Activated CD4-positive, alpha-beta T cell treated with anti-CD3 and anti-CD28 coated beads for 36 hours (primary cell): ENCODE data around the gene LSR. TPM values are rescaled to one million over a fixed set of nuclear protein-coding genes. Genes with fewer than 3 reads are reported as not detected.

Experiments used
- ATAC-seq: fragments of 200-7000 bp; cut with Tn5 transposase; one replicate; pipeline ENCODE4 v1.10.0; 2021; ENCODE audit warnings: mild to moderate bottlenecking, moderate library complexity
- CTCF ChIA-PET: fragments of 350-600 bp; sonication (Branson Sonifier 250); formaldehyde crosslinking; loops from one replicate; lab custom pipeline; 2021; ENCODE audit warnings: antibody characterized with exemption; lab: Charles Lee
- POLR2A ChIA-PET: fragments of 350-600 bp; sonication (Branson Sonifier 250); formaldehyde crosslinking; loops from one replicate; lab custom pipeline; 2021; ENCODE audit warnings: antibody characterized with exemption, inconsistent platforms; lab: Charles Lee
- DNase-seq: peaks from one replicate; pipeline ENCODE4 v3.0.0-alpha.2; 2020
- H3K27ac Mint-ChIP-seq: one replicate; pipeline ENCODE4 v1.8.0; 2021; ENCODE audit warnings: mixed read lengths
- H3K27me3 Mint-ChIP-seq: one replicate; pipeline ENCODE4 v1.8.0; 2021; ENCODE audit warnings: mixed read lengths
- H3K36me3 Mint-ChIP-seq: one replicate; pipeline ENCODE4 v1.8.0; 2021; ENCODE audit warnings: low read depth, mixed read lengths
- H3K4me1 Mint-ChIP-seq: one replicate; pipeline ENCODE4 v1.8.0; 2021; ENCODE audit warnings: mixed read lengths
- H3K4me3 Mint-ChIP-seq: one replicate; pipeline ENCODE4 v1.8.0; 2021; ENCODE audit warnings: mild to moderate bottlenecking, moderate library complexity, mixed read lengths
- H3K9me3 Mint-ChIP-seq: one replicate; pipeline ENCODE4 v1.8.0; 2021; ENCODE audit warnings: low read depth, mixed read lengths
- intact Hi-C, 2 experiments: fragments of 100-400 bp; cut with DNase I in 1 of 2; cut with micrococcal nuclease in 1 of 2; formaldehyde crosslinking; loops; one replicate each; pipeline versions ENCODE4 v1.14.2 to v1.15.1; 2022 to 2024; cut with DNase I, micrococcal nuclease
- total RNA-seq, 2 experiments: library from RNA; stranded (reverse); gene quantifications; one replicate each; pipeline ENCODE4 v1.2.3, GENCODE V29; 2021

The LSR gene
- 10 to 100 TPM; 10.0 to 12.2 TPM for total RNA-seq

GRCh38 chr19:35248310-35249145 lies at the start of gene LSR:
TSS of gene LSR (plus strand) at chr19:35249002. CDS start at chr19:35249023, 21 bp downstream.
- H3K36me3 Mint-ChIP-seq: peaks cover 4% of the 10 kb centered on the region
- CTCF ChIA-PET: interaction anchor here (0.7 kb wide), 1 partner anchor 81 kb away, joined by 3 read pairs; no protein-coding TSS in a partner anchor
- peaks cover 20% of the 10 kb centered on the region for H3K27me3 Mint-ChIP-seq
- H3K4me3 Mint-ChIP-seq: peak within 1 kb of the TSS; percentile 79
- ATAC-seq: peak; percentile 82
- intact Hi-C loops: loop anchor here in 1 of 2 experiments (1.0 kb wide), 2 partner anchors 20 to 107 kb away; partner anchors contain the start of gene USF2
- peak within 1 kb of the TSS; percentile 87 for H3K27ac Mint-ChIP-seq
- POLR2A ChIA-PET: no interaction called here
- H3K4me1 Mint-ChIP-seq: peaks cover 22% of the 10 kb centered on the region
- H3K9me3 Mint-ChIP-seq: peaks cover 11% of the 10 kb centered on the region
- DNase-seq: peak; percentile 75

- H3K27ac Mint-ChIP-seq: no peak overlapping the region
- CTCF ChIA-PET: interaction anchor here (0.7 to 1.2 kb wide), 5 partner anchors 8 to 73 kb away, joined by 3 to 5 read pairs (median 4); no protein-coding TSS in a partner anchor
- no peak overlapping the region for H3K4me3 Mint-ChIP-seq
- H3K27me3 Mint-ChIP-seq: no peaks in the 10 kb centered on the region
- peaks cover 31% of the 10 kb centered on the region for H3K4me1 Mint-ChIP-seq
- H3K36me3 Mint-ChIP-seq: no peaks in the 10 kb centered on the region
- ATAC-seq (no peak), DNase-seq (no peak)
- intact Hi-C loops: no loop called here
- POLR2A ChIA-PET: no interaction called here
- no peaks in the 10 kb centered on the region for H3K9me3 Mint-ChIP-seq
Observed at GRCh38 chr19:35199481-35199880, 49.3 kb upstream of the LSR start.

- POLR2A ChIA-PET: interaction anchor here (1.1 kb wide), 1 partner anchor 11 kb away, joined by 4 read pairs; no protein-coding TSS in a partner anchor
- H3K4me1 Mint-ChIP-seq: peaks cover 66% of the 10 kb centered on the region
- no peak for ATAC-seq
Observed at GRCh38 chr19:35202722-35203688, 45.8 kb upstream of the LSR start.

GRCh38 chr19:35204799-35205732 lies 43.7 kb upstream of the LSR start:
- no peak overlapping the region for H3K4me3 Mint-ChIP-seq
- ATAC-seq (peak; percentile 53), DNase-seq (peak; percentile 39)
- intact Hi-C loops: no loop called here
- no peaks in the 10 kb centered on the region for H3K27me3 Mint-ChIP-seq
- H3K9me3 Mint-ChIP-seq: no peaks in the 10 kb centered on the region
- peak overlapping the region; percentile 90 for H3K27ac Mint-ChIP-seq
- peaks cover 2% of the 10 kb centered on the region for H3K36me3 Mint-ChIP-seq
- H3K4me1 Mint-ChIP-seq: peaks cover 76% of the 10 kb centered on the region
- ChIA-PET POLR2A (no interaction called here), CTCF (no interaction called here)

More at GRCh38 chr19:35202722-35203688, 45.8 kb upstream of the LSR start:
- Mint-ChIP-seq H3K4me3 (no peak overlapping the region), H3K9me3 (no peaks in the 10 kb centered on the region), H3K27ac (peak overlapping the region; percentile 95), H3K36me3 (peaks cover 2% of the 10 kb centered on the region), H3K27me3 (no peaks in the 10 kb centered on the region)
- CTCF ChIA-PET: interaction anchor here (0.6 to 1.1 kb wide), 5 partner anchors 14 to 156 kb away, joined by 3 to 4 read pairs (median 3); partner anchors contain the start of gene FXYD5
- no peak for DNase-seq
- intact Hi-C loops: no loop called here

- H3K4me1 Mint-ChIP-seq: peaks cover 77% of the 10 kb centered on the region
- H3K9me3 Mint-ChIP-seq: no peaks in the 10 kb centered on the region
- H3K4me3 Mint-ChIP-seq: no peak overlapping the region
- intact Hi-C loops: no loop called here
- peak overlapping the region; percentile 81 for H3K27ac Mint-ChIP-seq
- DNase-seq (no peak), ATAC-seq (no peak)
- POLR2A ChIA-PET: no interaction called here
- CTCF ChIA-PET: interaction anchor here (1.0 kb wide), 1 partner anchor 62 kb away, joined by 3 read pairs; no protein-coding TSS in a partner anchor
- no peaks in the 10 kb centered on the region for H3K27me3 Mint-ChIP-seq
- peaks cover 2% of the 10 kb centered on the region for H3K36me3 Mint-ChIP-seq
Observed at GRCh38 chr19:35205733-35206323, 43.0 kb upstream of the LSR start.

- Mint-ChIP-seq H3K27ac (peak overlapping the region; percentile 81), H3K4me1 (peaks cover 77% of the 10 kb centered on the region), H3K27me3 (no peaks in the 10 kb centered on the region), H3K4me3 (no peak overlapping the region), H3K36me3 (peaks cover 2% of the 10 kb centered on the region), H3K9me3 (no peaks in the 10 kb centered on the region)
- ChIA-PET POLR2A (interaction anchor here (0.6 kb wide), 1 partner anchor 22 kb away, joined by 6 read pairs; no protein-coding TSS in a partner anchor), CTCF (interaction anchor here (0.5 to 1.4 kb wide), 3 partner anchors 52 to 64 kb away, joined by 3 to 4 read pairs (median 3); partner anchors contain the start of genes FXYD5 and FXYD7)
- DNase-seq (peak; percentile 55), ATAC-seq (peak; percentile 57)
- intact Hi-C loops: no loop called here
Observed at GRCh38 chr19:35206379-35206778, 42.4 kb upstream of the LSR start.

GRCh38 chr19:35206855-35207254 lies 41.9 kb upstream of the LSR start:
- no peak for ATAC-seq
- intact Hi-C loops: no loop called here
- Mint-ChIP-seq H3K4me1 (peaks cover 79% of the 10 kb centered on the region), H3K36me3 (peaks cover 2% of the 10 kb centered on the region), H3K9me3 (no peaks in the 10 kb centered on the region), H3K27ac (peak overlapping the region; percentile 81), H3K27me3 (no peaks in the 10 kb centered on the region), H3K4me3 (no peak overlapping the region)
- ChIA-PET POLR2A (interaction anchor here (0.6 kb wide), 1 partner anchor 23 kb away, joined by 6 read pairs; no protein-coding TSS in a partner anchor), CTCF (interaction anchor here (0.5 to 1.4 kb wide), 3 partner anchors 53 to 64 kb away, joined by 3 to 4 read pairs (median 3); partner anchors contain the start of genes FXYD5 and FXYD7)
- no peak for DNase-seq

GRCh38 chr19:35207391-35207871 lies 41.4 kb upstream of the LSR start:
- DNase-seq (no peak), ATAC-seq (no peak)
- peak overlapping the region; percentile 68 for H3K27ac Mint-ChIP-seq
- H3K36me3 Mint-ChIP-seq: peaks cover 2% of the 10 kb centered on the region
- POLR2A ChIA-PET: interaction anchor here (0.7 kb wide), 1 partner anchor 53 kb away, joined by 3 read pairs; the partner anchor contains the start of gene FXYD5
- no peaks in the 10 kb centered on the region for H3K27me3 Mint-ChIP-seq
- no peaks in the 10 kb centered on the region for H3K9me3 Mint-ChIP-seq
- CTCF ChIA-PET: interaction anchor here (0.7 to 1.4 kb wide), 2 partner anchors 8 to 53 kb away, joined by 3 read pairs; partner anchors contain the start of gene FXYD5
- H3K4me3 Mint-ChIP-seq: no peak overlapping the region
- intact Hi-C loops: no loop called here
- peaks cover 82% of the 10 kb centered on the region for H3K4me1 Mint-ChIP-seq

- no peak overlapping the region for H3K4me3 Mint-ChIP-seq
- ATAC-seq: no peak
- no peaks in the 10 kb centered on the region for H3K27me3 Mint-ChIP-seq
- no peak for DNase-seq
- CTCF ChIA-PET: no interaction called here
- peaks cover 2% of the 10 kb centered on the region for H3K36me3 Mint-ChIP-seq
- peaks cover 82% of the 10 kb centered on the region for H3K4me1 Mint-ChIP-seq
- peak overlapping the region; percentile 68 for H3K27ac Mint-ChIP-seq
- intact Hi-C loops: no loop called here
- POLR2A ChIA-PET: interaction anchor here (0.7 kb wide), 1 partner anchor 54 kb away, joined by 3 read pairs; the partner anchor contains the start of gene FXYD5
- no peaks in the 10 kb centered on the region for H3K9me3 Mint-ChIP-seq
Observed at GRCh38 chr19:35208121-35208520, 40.7 kb upstream of the LSR start.
